Activated CD4-positive, CD25-positive, alpha-beta regulatory T cell treated with anti-CD3 and anti-CD28 coated beads, Interleukin-2, amount 50 U/mL, for 16 hours (primary cell): Measurements from ENCODE around the gene SIRPB1.
"Not testable (repeated sequence)": the region's sequence is repeated elsewhere in the genome, so short reads cannot be mapped to it uniquely, and the experiment has no call there.

Experiments used
- DNase-seq: peaks from one replicate; pipeline ENCODE4 v3.0.0-alpha.2; 2020; ENCODE audit warnings: low read depth, low spot score

SIRPB1 gene

DNA sequence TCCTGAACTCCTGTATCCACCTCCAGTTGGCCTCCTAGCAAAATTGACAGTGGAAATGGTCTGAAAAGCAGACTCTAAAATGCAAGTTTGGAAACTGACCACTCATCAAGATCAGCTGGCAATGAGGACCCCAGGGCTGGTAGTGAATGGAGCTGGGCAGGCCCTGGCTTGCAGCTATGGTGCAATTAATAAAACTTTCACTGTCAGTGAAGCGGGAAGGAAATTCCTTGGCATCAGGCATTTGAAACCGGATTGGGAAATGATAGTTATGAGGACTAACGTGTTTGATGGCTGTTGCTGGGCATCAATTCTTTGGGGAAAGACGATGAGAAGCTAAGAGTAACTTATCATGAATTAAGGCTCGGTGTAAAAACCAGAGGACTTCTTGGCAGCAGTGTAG is 19.1 kb downstream of the SIRPB1 start:
- no peak for DNase-seq

DNA sequence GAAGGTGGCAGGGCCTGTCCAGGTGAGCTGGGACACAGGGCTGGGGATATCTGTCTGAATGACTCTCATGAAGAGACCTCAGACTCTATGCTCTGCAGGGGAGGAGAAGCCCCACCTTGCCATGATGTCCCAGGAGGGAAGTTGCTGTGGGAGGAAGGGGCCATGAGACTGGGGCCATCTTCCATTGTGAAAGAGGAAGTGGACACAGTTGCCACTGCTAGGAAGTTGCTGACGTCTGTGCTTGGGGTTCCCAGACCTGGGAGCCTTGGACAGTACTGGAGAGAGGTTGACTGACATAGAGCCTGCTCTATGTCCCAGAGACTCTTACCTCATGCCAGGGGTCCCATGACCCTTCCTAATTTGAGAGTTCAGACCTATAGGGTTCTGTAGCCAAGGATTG is 24.5 kb downstream of the SIRPB1 start:
- no peak for DNase-seq

DNA sequence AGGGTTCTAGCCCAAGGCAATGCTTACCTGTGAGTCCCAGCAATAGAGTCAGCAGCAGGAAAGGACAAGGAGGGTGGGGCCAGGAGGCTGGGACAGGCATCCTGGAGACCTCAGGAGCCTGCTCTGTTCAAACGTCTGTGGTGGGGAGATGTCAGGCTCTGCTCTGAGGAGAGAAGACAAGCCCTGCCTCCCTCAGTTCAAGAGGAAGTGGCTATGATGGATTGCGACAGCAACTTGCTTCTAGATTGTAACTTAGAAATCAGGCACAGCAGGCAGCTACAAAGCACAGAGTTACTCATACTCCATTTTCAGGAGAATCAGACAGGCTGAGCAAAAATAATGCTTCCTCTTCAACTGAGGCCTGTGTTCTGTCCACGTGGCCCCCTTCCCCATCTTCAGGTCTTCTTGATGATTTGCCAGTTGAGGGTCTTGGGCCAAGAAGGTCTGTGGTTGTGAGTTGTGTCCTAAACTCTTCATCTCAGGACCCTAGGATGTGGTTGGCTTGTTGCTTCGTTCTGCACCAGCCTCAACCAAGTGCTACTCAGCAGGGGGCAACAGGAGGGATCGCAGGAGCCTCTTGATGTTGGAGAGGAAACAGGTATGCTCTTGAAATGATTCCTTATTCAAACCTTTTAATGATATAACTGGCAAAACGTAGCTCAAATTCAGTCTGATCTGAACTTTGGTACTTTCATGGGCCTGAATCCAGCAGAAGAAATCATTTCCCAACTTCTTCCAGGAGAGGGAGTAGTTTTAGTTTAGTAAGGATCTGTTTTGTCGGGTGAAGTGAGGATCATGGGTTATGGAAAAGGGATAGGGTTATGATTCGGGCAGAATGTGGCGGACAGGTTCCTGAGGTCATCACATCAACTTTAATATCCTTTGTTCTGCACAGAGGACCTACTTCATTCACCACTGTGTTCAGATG is 31.0 kb downstream of the SIRPB1 start:
- no peak for DNase-seq

DNA sequence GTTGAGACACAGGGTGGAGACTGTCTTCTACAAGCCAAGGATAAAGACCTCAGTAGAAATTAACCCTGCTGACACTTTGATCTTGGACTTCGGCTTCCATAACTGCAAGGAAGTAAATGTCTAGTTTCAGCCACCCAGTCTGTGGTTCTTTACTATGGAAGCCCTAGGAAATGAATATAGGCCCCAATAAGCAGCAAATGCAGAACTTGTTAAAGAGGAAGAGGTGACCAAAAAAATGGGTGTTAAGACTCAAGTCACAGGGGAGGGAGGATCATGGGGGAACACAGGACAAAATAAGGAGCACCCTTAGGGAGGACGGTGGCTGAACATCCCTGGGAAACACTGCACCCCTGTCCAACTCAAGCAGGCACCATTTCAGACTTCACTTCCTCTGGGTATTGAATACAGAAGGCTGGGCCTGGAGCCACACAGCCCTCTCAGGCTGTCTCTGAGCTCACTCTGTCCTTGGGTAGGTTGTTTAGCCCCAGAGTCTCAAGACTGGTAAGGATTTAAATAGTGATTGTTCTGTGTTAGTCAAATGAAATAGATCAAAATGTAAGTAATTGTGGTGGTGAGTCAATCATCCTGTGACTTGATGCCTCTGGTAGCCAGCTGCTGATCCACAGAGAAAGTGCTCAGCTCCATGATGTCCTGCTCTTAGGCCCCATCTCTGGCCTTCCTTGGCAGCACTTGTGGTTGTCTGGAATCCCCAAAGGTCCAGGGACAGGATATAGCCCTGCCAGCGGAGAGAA is 31.9 kb downstream of the SIRPB1 start:
- no peak for DNase-seq

GRCh38 chr20:1579488-1579887 is 40.3 kb downstream of the SIRPB1 start:
- DNase-seq: no peak

- no peak for DNase-seq
These were observed 41.9 kb downstream of the SIRPB1 start for GRCh38 chr20:1577906-1578305.

GRCh38 chr20:1577313-1577712 is 42.5 kb downstream of the SIRPB1 start:
- DNase-seq: not testable (repeated sequence)

DNA sequence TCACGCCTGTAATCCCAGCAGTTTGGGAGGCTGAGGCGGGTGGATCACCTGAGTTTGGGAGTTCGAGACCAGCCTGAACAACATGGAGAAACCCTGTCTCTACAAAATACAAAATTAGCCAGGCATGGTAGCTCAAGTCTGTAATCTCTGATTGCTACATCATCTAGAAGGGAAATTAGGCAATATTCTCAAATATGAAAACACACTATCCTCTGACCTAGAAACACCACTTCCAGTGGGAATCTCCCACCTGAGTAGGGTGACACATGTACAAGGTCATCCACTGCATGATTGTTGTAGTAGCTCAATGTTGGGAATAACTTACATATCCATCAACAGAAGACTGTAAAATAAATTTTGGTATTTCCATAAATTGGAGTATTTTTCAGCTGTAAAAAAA is 43.2 kb downstream of the SIRPB1 start:
- DNase-seq: no peak

- not testable (repeated sequence) for DNase-seq
These were observed 43.8 kb downstream of the SIRPB1 start for GRCh38 chr20:1576003-1576402.

- DNase-seq: not testable (repeated sequence)
These were observed 48.2 kb downstream of the SIRPB1 start for GRCh38 chr20:1571583-1571982.
